ENCODE data around the gene CCN5. TPM values are rescaled to one million over a fixed set of nuclear protein-coding genes. Genes with fewer than 3 reads are reported as not detected.
A peak's percentile ranks its signal among the peaks of the same experiment; 100 is the strongest.

The CCN5 gene
- total and polyA plus RNA-seq, 2 of the 8 experiments (the other 6 are each of a cell fraction or from before 2014, with no cell fraction given): not detected

DNA sequence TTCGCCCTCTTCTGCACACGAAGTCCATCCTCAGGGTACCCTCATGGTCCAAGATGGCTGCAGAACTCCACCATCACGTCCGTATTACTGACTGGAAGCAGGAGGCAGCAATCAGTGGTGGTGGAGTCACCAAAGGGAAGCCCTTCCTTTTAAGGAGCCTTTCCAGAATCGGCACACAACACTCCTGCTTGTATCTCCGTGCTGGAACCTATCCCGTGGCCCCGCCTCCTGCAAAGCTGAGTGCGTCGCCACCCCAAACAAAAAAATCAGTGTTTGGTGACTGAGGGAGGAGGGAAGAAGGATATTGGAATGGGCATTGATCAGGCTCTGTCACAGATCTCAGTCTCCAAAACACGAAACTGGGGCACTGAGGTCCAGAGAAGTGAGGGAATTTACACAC is 5.8 kb upstream of the CCN5 start:
- 90% methylated on average over 11 of the region's 11 CpGs; no CpG with 5 or more reads in 1 of the 2 experiments for WGBS, 2 experiments (ENCODE audit: extremely low coverage in 1 of 2, insufficient coverage in 1 of 2, insufficient read length in 1 of 2, insufficient replicate concordance in 2 of 2, low coverage in 1 of 2, low lambda C conversion rate in 2 of 2, missing lambda C conversion rate in 1 of 2)
- Histone ChIP-seq H3K36me3 (ENCODE audit: control insufficient read depth in 2 of 4, insufficient read depth in 4 of 4, low read length in 3 of 4) (no peaks in the 10 kb centered on the region), H3K4ac (replicated peaks; ENCODE audit: insufficient read length, low read depth, low read length) (no peak overlapping the region), H2AK5ac (ENCODE audit: low read depth, low read length) (no peak overlapping the region), H2BK120ac (replicated peaks; ENCODE audit: low read depth, low read length) (no peak overlapping the region), H3K18ac (ENCODE audit: extremely low read depth, low read length) (no peak overlapping the region), H3K79me1 (ENCODE audit: low read depth, low read length) (no peaks in the 10 kb centered on the region), H2BK5ac (ENCODE audit: low read depth, low read length) (no peak overlapping the region), H3K9me3 (ENCODE audit: insufficient read depth in 2 of 2, low read depth in 1 of 2, low read length in 1 of 2) (no peaks in the 10 kb centered on the region), H4K20me1 (replicated peaks in 1 of 2; ENCODE audit: control insufficient read depth in 1 of 2, insufficient read depth in 2 of 2, low read length in 2 of 2) (no peaks in the 10 kb centered on the region), H3K4me1 (replicated peaks in 1 of 4; ENCODE audit: control insufficient read depth in 3 of 4, insufficient read depth in 4 of 4, low read length in 3 of 4) (no peaks in the 10 kb centered on the region; a peak in 3 of 7 replicates), H3K4me3 (ENCODE audit: extremely low read depth in 1 of 4, insufficient read depth in 2 of 4, low read depth in 3 of 4, low read length in 4 of 4) (no peak overlapping the region), H2AFZ (ENCODE audit: low read length) (peak overlapping the region; percentile 66; the same call in 1 of the 2 replicates), H4K8ac (ENCODE audit: extremely low read depth, insufficient read depth, low read length) (no peak overlapping the region), H3K27ac (ENCODE audit: low read depth, low read length) (no peak overlapping the region), H2BK12ac (ENCODE audit: low read depth, low read length) (no peak overlapping the region), H4K91ac (replicated peaks; ENCODE audit: insufficient read length, low read length) (no peak overlapping the region), H3K23me2 (ENCODE audit: low read depth, low read length) (no peaks in the 10 kb centered on the region; the same call in 1 of the 2 replicates), H3K79me2 (ENCODE audit: control insufficient read depth in 1 of 2, insufficient read depth in 2 of 2, low read length in 2 of 2) (no peaks in the 10 kb centered on the region), H3K9ac (replicated peaks in 1 of 4; ENCODE audit: extremely low read depth in 1 of 4, low read depth in 3 of 4, low read length in 3 of 4) (no peak overlapping the region), H4K5ac (ENCODE audit: insufficient read length, low read depth, low read length) (no peak overlapping the region), H3K23ac (ENCODE audit: insufficient read length) (no peak overlapping the region), H3K4me2 (ENCODE audit: insufficient read depth in 1 of 2, low read depth in 2 of 2, low read length in 2 of 2) (no peak overlapping the region), H3K56ac (replicated peaks; ENCODE audit: insufficient read length, low read depth, low read length) (no peak overlapping the region), H2BK15ac (ENCODE audit: low read length) (no peak overlapping the region), H3K14ac (ENCODE audit: insufficient read length) (no peak overlapping the region), H2BK20ac (ENCODE audit: low read length) (no peak overlapping the region), H3K27me3 (replicated peaks in 1 of 4; ENCODE audit: control insufficient read depth in 3 of 4, extremely low read depth in 1 of 4, insufficient read depth in 3 of 4, low read length in 3 of 4) (no peaks in the 10 kb centered on the region)
- CTCF ChIA-PET (ENCODE audit: partially characterized antibody): interaction anchor here (1.0 to 2.2 kb wide), 5 partner anchors 9 to 91 kb away, joined by 3 to 12 read pairs (median 5); no protein-coding TSS in a partner anchor
- TF ChIP-seq SP2 (IDR thresholded peaks at IDR 0.05; ENCODE audit: low read length) (no peak), TEAD4 (IDR thresholded peaks at IDR 0.05; ENCODE audit: low read depth, low read length) (no peak), RAD21 (IDR thresholded peaks at IDR 0.05 in 1 of 2, conservative IDR thresholded peaks at IDR 0.05 in 1 of 2; ENCODE audit: low read depth in 2 of 2, low read length in 2 of 2) (no peak), TAF7 (optimal IDR thresholded peaks at IDR 0.05; ENCODE audit: borderline replicate concordance, low read depth, low read length) (no peak), SAP30 (IDR thresholded peaks at IDR 0.05; ENCODE audit: insufficient read depth, insufficient replicate concordance, low read length) (no peak), CTBP2 (IDR thresholded peaks at IDR 0.05; ENCODE audit: borderline replicate concordance, insufficient read depth, insufficient read length, low read length) (no peak)
- TF ChIP-seq, protein P1, sequence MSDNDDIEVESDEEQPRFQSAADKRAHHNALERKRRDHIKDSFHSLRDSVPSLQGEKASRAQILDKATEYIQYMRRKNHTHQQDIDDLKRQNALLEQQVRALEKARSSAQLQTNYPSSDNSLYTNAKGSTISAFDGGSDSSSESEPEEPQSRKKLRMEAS (IDR thresholded peaks at IDR 0.05): no peak
- POLR2A ChIA-PET (ENCODE audit: partially characterized antibody): no interaction called here
- FAIRE-seq: no peak
- no peak for DNase-seq (ENCODE audit: low read depth in 1 of 2, low spot score in 2 of 2)

Data from H1 (cell line).